DOHH2 (cell line): ENCODE data around the gene TAX1BP1.
"Not testable (repeated sequence)": the region's sequence is repeated elsewhere in the genome, so short reads cannot be mapped to it uniquely, and the experiment has no call there.

Experiments
- H3F3A ChIP-seq: fragments of 200-600 bp; sonication (generic), shearing (Covaris generic); 2 replicates; pipeline ENCODE4 v1.6.0; 2016; ENCODE audit warnings: antibody characterized with exemption, mild to moderate bottlenecking; ENCODE audit not compliant: control insufficient read depth, insufficient read depth
- H3K27ac ChIP-seq: fragments of 200-600 bp; sonication (generic); 2 replicates; pipeline ENCODE4 v1.5.1; 2014; ENCODE audit warnings: low read depth, mild to moderate bottlenecking, low read length, moderate library complexity
- H3K27me3 ChIP-seq: fragments of 200-600 bp; sonication (generic); 2 replicates; pipeline ENCODE4 v1.6.1; 2014; ENCODE audit warnings: mild to moderate bottlenecking, low read length, mixed read lengths; ENCODE audit not compliant: control insufficient read depth
- H3K36me3 ChIP-seq: fragments of 200-600 bp; sonication (generic); 2 replicates; pipeline ENCODE4 v1.6.1; 2014; ENCODE audit warnings: mild to moderate bottlenecking, low read length, moderate library complexity, mixed read lengths; ENCODE audit not compliant: control insufficient read depth
- H3K4me1 ChIP-seq: fragments of 200-600 bp; sonication (generic); 2 replicates; pipeline ENCODE4 v1.6.1; 2014; ENCODE audit warnings: mild to moderate bottlenecking, low read length, mixed read lengths; ENCODE audit not compliant: control insufficient read depth
- H3K4me2 ChIP-seq: fragments of 200-600 bp; sonication (generic); 2 replicates; pipeline ENCODE4 v1.6.0; 2014; ENCODE audit warnings: mild to moderate bottlenecking, low read length, moderate library complexity
- H3K4me3 ChIP-seq: fragments of 200-600 bp; sonication (generic); 2 replicates; pipeline ENCODE4 v1.5.1; 2014; ENCODE audit warnings: mild to moderate bottlenecking, low read length, mixed read lengths
- H3K79me2 ChIP-seq: fragments of 200-600 bp; sonication (generic); 2 replicates; pipeline ENCODE4 v1.6.1; 2014; ENCODE audit warnings: mild to moderate bottlenecking, low read length, mixed read lengths; ENCODE audit not compliant: control insufficient read depth
- H3K9me2 ChIP-seq: fragments of 200-600 bp; sonication (generic); replicated peaks from 2 replicates; pipeline ENCODE4 v1.6.1; 2014; ENCODE audit warnings: mild to moderate bottlenecking, low read length, mixed read lengths; ENCODE audit not compliant: control insufficient read depth
- H3K9me3 ChIP-seq: fragments of 200-600 bp; sonication (generic); 2 replicates; pipeline ENCODE4 v1.6.1; 2014; ENCODE audit warnings: antibody characterized with exemption, low read length, mixed read lengths; ENCODE audit not compliant: control insufficient read depth, insufficient read depth
- H4K20me1 ChIP-seq: fragments of 200-600 bp; sonication (generic); 2 replicates; pipeline ENCODE4 v1.6.0; 2014; ENCODE audit warnings: low read depth, mild to moderate bottlenecking, antibody characterized with exemption, low read length, moderate library complexity; ENCODE audit not compliant: control insufficient read depth, insufficient read depth
- CTCF ChIP-seq: fragments of 200-600 bp; sonication (generic); IDR thresholded peaks from one replicate; pipeline ENCODE4 v1.5.1; 2014; ENCODE audit warnings: antibody characterized with exemption, mild to moderate bottlenecking, low read depth, low read length; ENCODE audit not compliant: poor library complexity, severe bottlenecking
- EZH2phosphoT487 ChIP-seq: fragments of 200-600 bp; sonication (generic); IDR thresholded peaks from 2 replicates; pipeline ENCODE4 v1.6.1; 2017; ENCODE audit warnings: borderline replicate concordance, mild to moderate bottlenecking, antibody characterized with exemption, low read length, moderate library complexity, mixed read lengths

The TAX1BP1 gene

GRCh38 chr7:27843584-27844305 is 103.8 kb downstream of the TAX1BP1 start:
- Histone ChIP-seq H3K4me1 (no peaks in the 10 kb centered on the region), H3K79me2 (no peaks in the 10 kb centered on the region), H3K27ac (no peak overlapping the region), H3F3A (no peaks in the 10 kb centered on the region; the same call in 1 of the 2 replicates), H3K9me3 (no peaks in the 10 kb centered on the region), H4K20me1 (no peaks in the 10 kb centered on the region), H3K4me2 (no peak overlapping the region), H3K36me3 (peaks cover 18% of the 10 kb centered on the region), H3K9me2 (no peaks in the 10 kb centered on the region), H3K4me3 (no peak overlapping the region), H3K27me3 (no peaks in the 10 kb centered on the region)
- TF ChIP-seq EZH2phosphoT487 = no peak
- TF ChIP-seq CTCF = no peak

- no peaks in the 10 kb centered on the region for H3K9me3 ChIP-seq
- no peaks in the 10 kb centered on the region; the same call in 1 of the 2 replicates for H3K36me3 ChIP-seq
- H3K79me2 ChIP-seq = no peaks in the 10 kb centered on the region
- H3K27ac ChIP-seq = no peak overlapping the region
- TF ChIP-seq EZH2phosphoT487 (no peak), CTCF (no peak)
- H3K4me3 ChIP-seq = no peak overlapping the region
- H3K27me3 ChIP-seq = no peaks in the 10 kb centered on the region
- H4K20me1 ChIP-seq = no peaks in the 10 kb centered on the region
- H3K9me2 ChIP-seq = no peaks in the 10 kb centered on the region
- H3K4me1 ChIP-seq = no peaks in the 10 kb centered on the region
- H3F3A ChIP-seq = no peaks in the 10 kb centered on the region; the same call in 1 of the 2 replicates
- no peak overlapping the region for H3K4me2 ChIP-seq
Observed at GRCh38 chr7:27846388-27846787, 106.4 kb downstream of the TAX1BP1 start.

GRCh38 chr7:27850531-27850930 is 110.6 kb downstream of the TAX1BP1 start:
- TF ChIP-seq CTCF (no peak), EZH2phosphoT487 (no peak)
- no peak overlapping the region for H3K4me2 ChIP-seq
- H3K4me1 ChIP-seq = no peaks in the 10 kb centered on the region
- H3K4me3 ChIP-seq = no peak overlapping the region
- H3K36me3 ChIP-seq = no peaks in the 10 kb centered on the region; the same call in 1 of the 2 replicates
- H3F3A ChIP-seq = no peaks in the 10 kb centered on the region
- no peaks in the 10 kb centered on the region for H3K9me2 ChIP-seq
- H3K27ac ChIP-seq = no peak overlapping the region
- H4K20me1 ChIP-seq = no peaks in the 10 kb centered on the region
- H3K79me2 ChIP-seq = no peaks in the 10 kb centered on the region
- no peaks in the 10 kb centered on the region for H3K9me3 ChIP-seq
- H3K27me3 ChIP-seq = no peaks in the 10 kb centered on the region

- not testable (repeated sequence) for H4K20me1 ChIP-seq, H3K36me3 ChIP-seq, H3K9me2 ChIP-seq, H3K4me2 ChIP-seq, H3K27ac ChIP-seq, H3F3A ChIP-seq, H3K4me1 ChIP-seq, H3K4me3 ChIP-seq, H3K79me2 ChIP-seq, H3K27me3 ChIP-seq
- H3K9me3 ChIP-seq = peaks cover 16% of the 10 kb centered on the region
Observed at GRCh38 chr7:27856703-27857485, 116.9 kb downstream of the TAX1BP1 start.
